ENCODE results near the gene NRXN3. TPM values are rescaled to one million over a fixed set of nuclear protein-coding genes. Genes with fewer than 3 reads are reported as not detected.

Gene NRXN3
- total RNA-seq, 4 donors from 2014 or later = 4.1 to 11.9 (median 5.8) TPM

DNA sequence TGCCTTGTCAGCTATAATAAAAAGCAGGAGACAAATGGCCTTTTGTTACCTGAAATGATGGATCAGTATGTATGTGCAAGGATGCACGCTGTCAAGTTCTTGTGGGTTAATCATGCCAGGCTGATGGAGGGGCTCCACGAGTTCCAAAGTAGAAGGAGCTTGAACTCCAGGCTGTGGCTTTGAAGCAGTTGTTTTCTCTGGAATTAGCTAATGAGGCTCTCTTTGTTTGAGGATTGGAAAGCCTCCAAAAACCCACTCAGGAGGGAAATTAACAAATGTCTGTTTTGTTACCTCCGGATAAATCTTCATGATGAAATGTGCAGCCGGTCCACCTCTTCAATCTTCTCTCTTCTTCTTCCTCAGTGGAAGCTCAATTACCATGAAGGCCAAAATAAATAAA lies 1435.7 kb downstream of the NRXN3 start:
- peaks cover 0 to 21% (median 8%) of the 10 kb centered on the region in 4 donors for H3K4me1 ChIP-seq
- H3K4me3 ChIP-seq = no peak overlapping the region
- TF ChIP-seq CTCF (IDR thresholded peaks at IDR 0.05) (no peak), POLR2AphosphoS5 (IDR thresholded peaks at IDR 0.05) (no peak), EP300 (IDR thresholded peaks at IDR 0.05; ENCODE audit: low read depth) (no peak), POLR2A (IDR thresholded peaks at IDR 0.05) (no peak)
- H3K36me3 ChIP-seq = no peaks in the 10 kb centered on the region
- no peaks in the 10 kb centered on the region for H3K27me3 ChIP-seq
- H3K9me3 ChIP-seq = no peaks in the 10 kb centered on the region
- 68 to 74% methylated on average over 4 of the region's 4 CpGs for WGBS, 2 donors (ENCODE audit: low coverage in 1 of 2)
- DNase-seq = no peak
- intact Hi-C loops (cut with DNase I; ENCODE audit: low total_unique reads) = no loop called here
- H3K27ac ChIP-seq = no peak overlapping the region
- in situ Hi-C loops (cut with MboI; ENCODE audit: low pct_ligation_motif_present in 1 of 4, low pct_unique_long_range_greater_than_20kb in 1 of 4, low sequenced_read_pairs in 3 of 4) = no loop called here

- no peak for DNase-seq
- TF ChIP-seq POLR2A (IDR thresholded peaks at IDR 0.05) (no peak), POLR2AphosphoS5 (IDR thresholded peaks at IDR 0.05) (no peak), CTCF (IDR thresholded peaks at IDR 0.05) (no peak), EP300 (IDR thresholded peaks at IDR 0.05; ENCODE audit: low read depth) (no peak)
- Histone ChIP-seq H3K27ac (no peak overlapping the region), H3K4me1 (no peaks in the 10 kb centered on the region), H3K36me3 (no peaks in the 10 kb centered on the region), H3K27me3 (no peaks in the 10 kb centered on the region), H3K4me3 (no peak overlapping the region), H3K9me3 (no peaks in the 10 kb centered on the region)
- intact Hi-C loops (cut with DNase I; ENCODE audit: low total_unique reads) = no loop called here
- in situ Hi-C loops (cut with MboI; ENCODE audit: low pct_ligation_motif_present in 1 of 4, low pct_unique_long_range_greater_than_20kb in 1 of 4, low sequenced_read_pairs in 3 of 4) = no loop called here
- WGBS, 2 donors (ENCODE audit: low coverage in 1 of 2) = 80 to 92% methylated on average over 3 of the region's 3 CpGs
These were observed 1438.3 kb downstream of the NRXN3 start for GRCh38 chr14:79608446-79608845.

DNA sequence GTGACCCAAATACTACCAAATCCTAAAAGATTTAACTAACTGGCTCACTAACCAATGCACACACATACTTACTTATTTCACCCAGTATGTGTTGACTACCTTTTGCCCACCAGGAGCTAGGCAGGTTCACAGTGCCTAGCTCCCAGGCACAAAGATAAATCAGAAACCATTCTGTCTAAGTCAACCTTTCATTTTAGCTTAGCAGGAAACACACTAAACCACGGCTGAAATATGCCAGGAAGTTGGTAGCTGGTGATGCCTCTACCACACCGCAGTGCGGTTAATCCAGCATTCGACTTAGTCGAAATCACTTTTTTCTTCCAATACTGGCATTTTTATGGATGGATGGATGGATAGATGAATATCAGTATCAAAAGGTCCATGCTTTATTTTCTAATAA lies 1443.5 kb downstream of the NRXN3 start:
- Histone ChIP-seq H3K27ac (no peak overlapping the region), H3K4me1 (no peaks in the 10 kb centered on the region), H3K4me3 (no peak overlapping the region), H3K27me3 (no peaks in the 10 kb centered on the region), H3K36me3 (no peaks in the 10 kb centered on the region), H3K9me3 (no peaks in the 10 kb centered on the region)
- 68 to 77% methylated on average over 5 of the region's 5 CpGs for WGBS, 2 donors (ENCODE audit: low coverage in 1 of 2)
- TF ChIP-seq CTCF (IDR thresholded peaks at IDR 0.05) (no peak), POLR2AphosphoS5 (IDR thresholded peaks at IDR 0.05) (no peak), EP300 (IDR thresholded peaks at IDR 0.05; ENCODE audit: low read depth) (no peak), POLR2A (IDR thresholded peaks at IDR 0.05) (no peak)
- in situ Hi-C loops (cut with MboI; ENCODE audit: low pct_ligation_motif_present in 1 of 4, low pct_unique_long_range_greater_than_20kb in 1 of 4, low sequenced_read_pairs in 3 of 4) = no loop called here
- intact Hi-C loops (cut with DNase I; ENCODE audit: low total_unique reads) = no loop called here
- no peak for DNase-seq

GRCh38 chr14:79614448-79614847 lies 1444.3 kb downstream of the NRXN3 start:
- Histone ChIP-seq H3K9me3 (no peaks in the 10 kb centered on the region), H3K36me3 (no peaks in the 10 kb centered on the region), H3K27ac (no peak overlapping the region), H3K27me3 (no peaks in the 10 kb centered on the region), H3K4me3 (no peak overlapping the region), H3K4me1 (no peaks in the 10 kb centered on the region)
- TF ChIP-seq CTCF (IDR thresholded peaks at IDR 0.05) = no peak
- no peak for TF ChIP-seq EP300 (IDR thresholded peaks at IDR 0.05; ENCODE audit: low read depth)
- no peak for TF ChIP-seq POLR2A (IDR thresholded peaks at IDR 0.05)
- TF ChIP-seq POLR2AphosphoS5 (IDR thresholded peaks at IDR 0.05) = no peak
- 90 to 94% methylated on average over 4 to 5 of the region's 5 CpGs for WGBS, 2 donors (ENCODE audit: low coverage in 1 of 2)
- in situ Hi-C loops (cut with MboI; ENCODE audit: low pct_ligation_motif_present in 1 of 4, low pct_unique_long_range_greater_than_20kb in 1 of 4, low sequenced_read_pairs in 3 of 4) (no loop called here), intact Hi-C loops (cut with DNase I; ENCODE audit: low total_unique reads) (no loop called here)
- no peak for DNase-seq
